ENCODE measurements around the gene EFL1.
"Not testable (repeated sequence)": the region's sequence is repeated elsewhere in the genome, so short reads cannot be mapped to it uniquely, and the experiment has no call there.

EFL1 gene

DNA sequence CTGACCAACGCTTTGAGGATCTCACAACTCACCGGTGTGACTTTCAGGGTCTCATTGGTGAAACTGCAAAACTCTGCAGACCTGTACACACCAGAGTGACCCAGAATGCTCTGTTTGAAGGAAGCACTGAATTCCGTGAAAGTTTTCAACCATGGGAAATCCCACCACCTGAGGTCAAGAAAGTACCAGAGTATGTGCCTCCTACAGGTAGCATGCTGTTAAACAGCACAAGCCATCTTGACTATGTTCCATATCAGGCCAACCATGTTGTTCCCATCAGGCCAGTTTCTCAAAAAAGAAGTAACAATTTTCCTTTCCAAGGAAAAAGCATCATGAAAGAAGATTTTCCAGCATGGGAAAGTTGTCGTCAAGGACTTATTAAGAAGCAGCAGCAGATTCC, 19.9 kb upstream of the EFL1 start:
- not testable (repeated sequence) for H3K9me3 ChIP-seq (ENCODE audit: control insufficient read depth in 1 of 2, low read length in 2 of 2); H3K9ac ChIP-seq (ENCODE audit: low read depth in 1 of 2, low read length in 2 of 2); H3K36me3 ChIP-seq (ENCODE audit: control insufficient read depth in 1 of 2, insufficient read depth in 2 of 2, low read length in 2 of 2); H3K27me3 ChIP-seq (ENCODE audit: control insufficient read depth in 1 of 2, insufficient read depth in 2 of 2, low read length in 2 of 2); H3K4me1 ChIP-seq (ENCODE audit: control insufficient read depth in 1 of 2, insufficient read depth in 2 of 2, low read length in 2 of 2); H3K4me3 ChIP-seq (ENCODE audit: low read depth in 1 of 2, low read length in 2 of 2); H3K27ac ChIP-seq (ENCODE audit: low read depth, low read length)

DNA sequence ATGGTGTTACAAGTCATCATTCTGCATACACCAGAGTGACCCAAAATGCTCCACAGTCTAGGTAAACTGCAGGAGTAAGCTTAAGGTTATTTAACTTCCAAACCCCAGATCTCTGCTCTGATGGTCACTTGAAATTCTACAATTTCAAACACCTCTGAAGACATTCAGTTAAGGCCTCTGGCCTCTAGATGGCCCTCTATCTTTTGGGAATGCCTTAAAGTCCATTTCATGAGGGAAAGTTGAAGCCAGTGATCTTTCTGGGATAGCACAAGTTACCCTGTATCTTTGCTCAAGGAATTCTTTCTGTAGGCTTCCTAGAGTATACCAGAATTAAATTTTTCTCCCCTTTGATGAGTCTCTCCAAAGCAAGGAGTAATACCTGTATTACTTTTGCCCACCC, 18.7 kb upstream of the EFL1 start:
- H3K4me1 ChIP-seq (ENCODE audit: control insufficient read depth in 1 of 2, insufficient read depth in 2 of 2, low read length in 2 of 2); H3K27ac ChIP-seq (ENCODE audit: low read depth, low read length); H3K36me3 ChIP-seq (ENCODE audit: control insufficient read depth in 1 of 2, insufficient read depth in 2 of 2, low read length in 2 of 2); H3K27me3 ChIP-seq (ENCODE audit: control insufficient read depth in 1 of 2, insufficient read depth in 2 of 2, low read length in 2 of 2); H3K9ac ChIP-seq (ENCODE audit: low read depth in 1 of 2, low read length in 2 of 2); H3K4me3 ChIP-seq (ENCODE audit: low read depth in 1 of 2, low read length in 2 of 2); H3K9me3 ChIP-seq (ENCODE audit: control insufficient read depth in 1 of 2, low read length in 2 of 2): not testable (repeated sequence)

DNA sequence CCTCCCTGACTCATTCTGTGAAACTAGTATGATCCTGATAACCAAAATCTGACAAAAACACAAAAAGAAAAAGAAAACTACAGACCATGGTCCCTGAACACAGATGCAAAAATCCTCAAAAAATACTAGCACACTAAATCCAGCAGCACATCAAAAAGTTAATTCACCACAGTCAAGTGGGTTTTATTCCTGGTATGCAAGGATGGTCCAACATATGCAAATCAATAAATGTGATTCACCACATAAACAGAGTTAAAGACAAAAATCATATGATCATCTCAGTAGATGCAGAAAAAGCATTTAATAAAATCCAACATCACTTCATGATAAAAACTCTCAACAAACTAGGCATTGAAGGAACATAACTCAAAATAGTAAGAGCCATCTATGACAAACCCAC, 12.9 kb upstream of the EFL1 start:
- Histone ChIP-seq H3K9ac (ENCODE audit: low read depth in 1 of 2, low read length in 2 of 2) (no peak overlapping the region), H3K36me3 (ENCODE audit: control insufficient read depth in 1 of 2, insufficient read depth in 2 of 2, low read length in 2 of 2) (no peaks in the 10 kb centered on the region), H3K27me3 (ENCODE audit: control insufficient read depth in 1 of 2, insufficient read depth in 2 of 2, low read length in 2 of 2) (no peaks in the 10 kb centered on the region), H3K4me1 (ENCODE audit: control insufficient read depth in 1 of 2, insufficient read depth in 2 of 2, low read length in 2 of 2) (no peaks in the 10 kb centered on the region), H3K4me3 (ENCODE audit: low read depth in 1 of 2, low read length in 2 of 2) (no peak overlapping the region), H3K27ac (ENCODE audit: low read depth, low read length) (no peak overlapping the region), H3K9me3 (ENCODE audit: control insufficient read depth in 1 of 2, low read length in 2 of 2) (peaks cover 0 to 9% of the 10 kb centered on the region in 2 donors)

DNA sequence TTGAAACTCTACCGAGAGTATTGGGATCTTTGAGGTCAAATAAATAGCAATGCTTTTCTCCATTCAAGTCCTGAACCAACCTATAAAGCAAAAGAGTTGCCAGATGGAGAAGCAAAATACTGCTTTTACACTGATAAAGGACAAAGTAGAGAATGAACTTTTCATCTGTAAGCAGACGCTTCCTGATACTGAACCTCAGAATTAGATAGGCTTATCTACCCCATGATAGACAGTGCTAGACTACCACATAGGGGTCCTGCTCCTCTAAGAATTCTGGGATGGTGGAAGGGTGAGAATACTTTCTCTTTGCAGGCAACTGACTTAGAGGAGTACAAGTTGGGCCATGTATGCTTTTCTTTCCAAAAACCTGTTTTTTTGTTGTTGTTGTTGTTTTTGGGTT, 9.6 kb upstream of the EFL1 start:
- no peaks in the 10 kb centered on the region for H3K36me3 ChIP-seq (ENCODE audit: control insufficient read depth in 1 of 2, insufficient read depth in 2 of 2, low read length in 2 of 2)
- H3K27ac ChIP-seq (ENCODE audit: low read depth, low read length): no peak overlapping the region
- H3K9ac ChIP-seq (ENCODE audit: low read depth in 1 of 2, low read length in 2 of 2): no peak overlapping the region
- peaks cover 0 to 9% of the 10 kb centered on the region in 2 donors for H3K9me3 ChIP-seq (ENCODE audit: control insufficient read depth in 1 of 2, low read length in 2 of 2)
- H3K4me3 ChIP-seq (ENCODE audit: low read depth in 1 of 2, low read length in 2 of 2): no peak overlapping the region
- H3K27me3 ChIP-seq (ENCODE audit: control insufficient read depth in 1 of 2, insufficient read depth in 2 of 2, low read length in 2 of 2): no peaks in the 10 kb centered on the region
- no peaks in the 10 kb centered on the region for H3K4me1 ChIP-seq (ENCODE audit: control insufficient read depth in 1 of 2, insufficient read depth in 2 of 2, low read length in 2 of 2)

DNA sequence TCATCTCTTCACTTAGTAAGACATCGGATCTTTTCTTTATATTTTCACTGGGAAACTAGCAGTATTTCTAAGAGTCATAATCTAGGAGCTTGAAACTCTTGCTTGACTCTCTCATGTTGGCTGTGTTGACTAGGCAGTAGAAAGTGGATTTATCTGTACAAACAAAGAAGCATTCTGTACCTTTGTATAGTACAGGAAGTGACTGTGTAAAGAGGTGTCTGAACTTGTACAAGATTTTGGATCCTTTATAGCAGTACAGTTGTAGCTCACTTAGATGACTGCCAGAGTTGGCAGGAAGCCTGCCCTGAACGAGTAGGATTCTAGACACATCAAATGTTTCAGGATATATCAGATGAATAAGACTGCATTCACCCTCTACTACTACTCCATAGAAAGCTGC, 5.9 kb upstream of the EFL1 start:
- H3K27ac ChIP-seq (ENCODE audit: low read depth, low read length); H3K9me3 ChIP-seq (ENCODE audit: control insufficient read depth in 1 of 2, low read length in 2 of 2); H3K9ac ChIP-seq (ENCODE audit: low read depth in 1 of 2, low read length in 2 of 2); H3K4me1 ChIP-seq (ENCODE audit: control insufficient read depth in 1 of 2, insufficient read depth in 2 of 2, low read length in 2 of 2); H3K4me3 ChIP-seq (ENCODE audit: low read depth in 1 of 2, low read length in 2 of 2); H3K27me3 ChIP-seq (ENCODE audit: control insufficient read depth in 1 of 2, insufficient read depth in 2 of 2, low read length in 2 of 2); H3K36me3 ChIP-seq (ENCODE audit: control insufficient read depth in 1 of 2, insufficient read depth in 2 of 2, low read length in 2 of 2): not testable (repeated sequence)

DNA sequence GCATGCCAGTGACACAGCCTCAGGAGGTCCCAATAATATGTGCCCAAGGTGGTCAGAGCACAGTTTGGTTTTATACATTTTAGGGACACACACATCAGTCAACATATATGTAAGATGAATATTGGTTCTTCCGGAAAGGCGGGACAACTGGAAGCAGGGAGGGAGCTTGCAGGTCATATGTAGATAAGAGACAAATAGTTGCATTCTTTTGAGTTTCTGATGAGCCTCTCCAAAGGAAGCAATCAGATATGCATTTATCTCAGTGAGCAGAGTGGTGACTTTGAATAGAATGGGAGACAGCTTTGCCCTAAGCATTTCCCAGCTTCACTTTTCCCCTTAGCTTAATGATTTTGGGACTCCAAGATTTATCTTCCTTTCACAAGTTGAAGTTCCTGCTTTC, 4.6 kb upstream of the EFL1 start:
- H3K27me3 ChIP-seq (ENCODE audit: control insufficient read depth in 1 of 2, insufficient read depth in 2 of 2, low read length in 2 of 2); H3K4me1 ChIP-seq (ENCODE audit: control insufficient read depth in 1 of 2, insufficient read depth in 2 of 2, low read length in 2 of 2); H3K36me3 ChIP-seq (ENCODE audit: control insufficient read depth in 1 of 2, insufficient read depth in 2 of 2, low read length in 2 of 2); H3K4me3 ChIP-seq (ENCODE audit: low read depth in 1 of 2, low read length in 2 of 2); H3K27ac ChIP-seq (ENCODE audit: low read depth, low read length); H3K9me3 ChIP-seq (ENCODE audit: control insufficient read depth in 1 of 2, low read length in 2 of 2); H3K9ac ChIP-seq (ENCODE audit: low read depth in 1 of 2, low read length in 2 of 2): not testable (repeated sequence)

DNA sequence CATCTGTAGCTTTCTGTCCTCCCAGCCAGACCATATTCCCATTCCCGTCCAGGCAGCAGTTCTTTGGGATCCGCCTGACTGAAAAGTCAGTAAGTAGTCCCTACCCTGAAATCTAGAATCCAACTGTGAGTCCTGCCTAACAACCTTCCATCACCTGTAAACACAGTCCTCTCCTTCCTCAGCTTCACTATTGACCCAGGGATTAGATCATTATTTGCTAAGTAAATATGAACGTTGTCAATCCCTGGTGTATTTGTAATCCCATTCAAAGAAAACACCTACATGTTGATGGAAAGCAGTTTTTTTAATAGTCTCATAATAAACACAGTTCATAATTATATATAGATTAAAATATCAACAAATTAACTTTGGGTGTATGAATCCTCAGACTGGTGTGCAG, 816 bp upstream of the EFL1 start:
- Histone ChIP-seq H3K27me3 (ENCODE audit: control insufficient read depth in 1 of 2, insufficient read depth in 2 of 2, low read length in 2 of 2) (no peaks in the 10 kb centered on the region), H3K36me3 (ENCODE audit: control insufficient read depth in 1 of 2, insufficient read depth in 2 of 2, low read length in 2 of 2) (peaks cover 0 to 12% of the 10 kb centered on the region in 2 donors), H3K4me3 (ENCODE audit: low read depth in 1 of 2, low read length in 2 of 2) (peak overlapping the region; percentile 85 to 90), H3K27ac (ENCODE audit: low read depth, low read length) (no peak overlapping the region), H3K4me1 (ENCODE audit: control insufficient read depth in 1 of 2, insufficient read depth in 2 of 2, low read length in 2 of 2) (peaks cover 13 to 18% of the 10 kb centered on the region in 2 donors), H3K9ac (ENCODE audit: low read depth in 1 of 2, low read length in 2 of 2) (no peak overlapping the region), H3K9me3 (ENCODE audit: control insufficient read depth in 1 of 2, low read length in 2 of 2) (no peaks in the 10 kb centered on the region)

DNA sequence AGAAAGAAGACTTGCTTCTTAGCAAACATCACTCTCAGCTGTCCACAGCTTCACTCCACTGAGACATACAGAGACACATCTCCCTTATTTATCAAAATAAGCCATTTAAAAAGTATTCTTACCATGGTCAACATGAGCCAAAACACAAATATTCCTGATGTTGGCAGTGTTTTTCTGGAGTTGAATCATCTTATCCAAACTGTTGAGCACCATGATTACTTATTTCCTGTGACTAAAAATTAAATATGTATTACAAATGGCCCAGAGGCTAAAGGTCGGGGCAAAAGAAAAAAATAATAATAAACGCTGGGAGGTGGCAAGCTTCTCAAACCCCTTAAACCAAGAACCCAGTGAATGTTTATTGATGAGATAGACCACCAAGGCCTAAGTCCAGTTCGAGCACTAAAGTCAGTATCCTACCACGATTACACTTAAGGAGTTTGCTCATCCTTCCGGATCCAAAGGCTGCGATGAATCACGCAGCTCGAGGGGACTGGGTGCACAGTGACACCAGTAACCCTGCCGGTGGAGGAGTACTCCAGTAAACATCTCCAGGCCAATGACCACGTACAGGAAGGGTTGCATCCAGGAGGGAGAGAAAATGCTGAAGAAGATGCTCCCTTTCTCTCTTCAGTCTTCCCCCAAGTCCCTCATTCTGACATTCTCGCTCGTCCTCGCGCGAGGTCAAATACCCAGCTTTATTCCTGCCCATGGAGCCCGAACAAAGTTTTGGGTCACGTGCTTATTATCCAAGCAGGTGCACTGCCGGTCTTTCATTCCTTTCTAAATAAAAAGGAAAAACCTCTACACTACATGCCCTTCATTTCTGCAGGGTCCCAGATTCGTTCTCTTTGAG, 740 bp downstream of the EFL1 start:
- H3K4me1 ChIP-seq (ENCODE audit: control insufficient read depth in 1 of 2, insufficient read depth in 2 of 2, low read length in 2 of 2): peaks cover 13 to 18% of the 10 kb centered on the region in 2 donors
- not testable (repeated sequence) for H3K27me3 ChIP-seq (ENCODE audit: control insufficient read depth in 1 of 2, insufficient read depth in 2 of 2, low read length in 2 of 2); H3K9me3 ChIP-seq (ENCODE audit: control insufficient read depth in 1 of 2, low read length in 2 of 2)
- H3K4me3 ChIP-seq (ENCODE audit: low read depth in 1 of 2, low read length in 2 of 2): peak overlapping the region; percentile 85 to 90
- H3K27ac ChIP-seq (ENCODE audit: low read depth, low read length): peak overlapping the region; percentile 49
- H3K36me3 ChIP-seq (ENCODE audit: control insufficient read depth in 1 of 2, insufficient read depth in 2 of 2, low read length in 2 of 2): peaks cover 0 to 17% of the 10 kb centered on the region in 2 donors
- peak overlapping the region; percentile 62 to 67 for H3K9ac ChIP-seq (ENCODE audit: low read depth in 1 of 2, low read length in 2 of 2)

DNA sequence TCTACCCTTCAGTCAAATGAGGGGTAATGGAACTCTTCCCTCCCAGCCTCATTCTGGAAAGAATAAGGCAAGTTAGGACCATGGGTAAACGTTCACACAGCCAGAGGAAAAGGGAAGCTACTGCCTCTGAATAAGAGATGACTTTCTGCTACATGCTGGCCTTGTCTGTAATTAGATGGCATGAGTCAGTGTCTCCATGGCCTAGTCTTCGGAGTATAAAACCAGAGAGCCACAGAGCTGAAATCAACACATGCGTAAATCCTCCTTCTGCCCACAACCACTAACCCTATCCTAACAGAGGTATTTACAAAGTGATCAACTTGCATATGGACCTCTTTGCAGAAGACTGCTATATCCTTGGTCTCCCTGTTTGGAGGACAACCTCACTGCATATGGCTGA, 14.3 kb downstream of the EFL1 start:
- H3K27ac ChIP-seq (ENCODE audit: low read depth, low read length); H3K4me3 ChIP-seq (ENCODE audit: low read depth in 1 of 2, low read length in 2 of 2); H3K9ac ChIP-seq (ENCODE audit: low read depth in 1 of 2, low read length in 2 of 2); H3K9me3 ChIP-seq (ENCODE audit: control insufficient read depth in 1 of 2, low read length in 2 of 2); H3K27me3 ChIP-seq (ENCODE audit: control insufficient read depth in 1 of 2, insufficient read depth in 2 of 2, low read length in 2 of 2); H3K4me1 ChIP-seq (ENCODE audit: control insufficient read depth in 1 of 2, insufficient read depth in 2 of 2, low read length in 2 of 2): not testable (repeated sequence)
- H3K36me3 ChIP-seq (ENCODE audit: control insufficient read depth in 1 of 2, insufficient read depth in 2 of 2, low read length in 2 of 2): peaks cover 3 to 12% of the 10 kb centered on the region in 2 donors

DNA sequence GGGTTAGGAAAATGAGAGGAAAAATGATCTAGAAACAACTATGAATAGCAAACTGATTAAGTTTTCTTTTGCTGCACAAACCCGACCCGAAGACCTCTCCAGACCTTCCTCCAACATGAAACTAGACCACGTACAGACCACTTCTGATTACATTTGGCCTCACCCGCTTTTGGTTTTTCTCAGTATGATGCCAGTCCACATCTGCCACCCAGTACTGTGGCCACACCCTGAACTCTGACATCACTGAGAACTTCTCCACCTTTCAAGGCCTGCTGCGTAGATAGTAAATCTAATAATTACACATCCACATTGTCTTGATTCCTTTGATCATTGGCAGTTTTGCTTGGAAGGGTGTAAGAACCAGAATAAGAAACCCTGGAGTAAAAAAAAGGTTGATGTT, 16.6 kb downstream of the EFL1 start:
- H3K9me3 ChIP-seq (ENCODE audit: control insufficient read depth in 1 of 2, low read length in 2 of 2); H3K27me3 ChIP-seq (ENCODE audit: control insufficient read depth in 1 of 2, insufficient read depth in 2 of 2, low read length in 2 of 2); H3K4me3 ChIP-seq (ENCODE audit: low read depth in 1 of 2, low read length in 2 of 2); H3K36me3 ChIP-seq (ENCODE audit: control insufficient read depth in 1 of 2, insufficient read depth in 2 of 2, low read length in 2 of 2); H3K9ac ChIP-seq (ENCODE audit: low read depth in 1 of 2, low read length in 2 of 2); H3K4me1 ChIP-seq (ENCODE audit: control insufficient read depth in 1 of 2, insufficient read depth in 2 of 2, low read length in 2 of 2); H3K27ac ChIP-seq (ENCODE audit: low read depth, low read length): not testable (repeated sequence)

DNA sequence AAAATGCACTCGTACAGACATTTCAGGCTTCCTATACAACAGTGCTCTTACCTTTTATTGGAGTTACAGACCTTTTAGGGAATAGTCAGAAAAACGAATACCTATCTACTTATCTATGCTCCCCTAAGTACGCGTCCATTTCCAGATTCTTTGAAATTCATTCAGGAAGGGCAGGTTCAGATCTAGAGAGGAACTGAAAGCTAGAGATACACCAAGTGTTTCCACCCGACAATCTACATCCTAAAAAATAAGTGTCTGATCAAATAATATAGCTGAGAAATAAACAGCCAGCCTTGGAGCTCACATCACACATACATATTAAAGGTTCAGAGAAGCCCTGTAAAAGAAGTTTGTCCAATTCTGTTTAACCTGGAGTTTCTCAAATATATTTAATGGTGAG, 18.9 kb downstream of the EFL1 start:
- peaks cover 0 to 20% of the 10 kb centered on the region in 2 donors for H3K36me3 ChIP-seq (ENCODE audit: control insufficient read depth in 1 of 2, insufficient read depth in 2 of 2, low read length in 2 of 2)
- H3K27ac ChIP-seq (ENCODE audit: low read depth, low read length); H3K4me1 ChIP-seq (ENCODE audit: control insufficient read depth in 1 of 2, insufficient read depth in 2 of 2, low read length in 2 of 2); H3K4me3 ChIP-seq (ENCODE audit: low read depth in 1 of 2, low read length in 2 of 2); H3K9me3 ChIP-seq (ENCODE audit: control insufficient read depth in 1 of 2, low read length in 2 of 2); H3K9ac ChIP-seq (ENCODE audit: low read depth in 1 of 2, low read length in 2 of 2); H3K27me3 ChIP-seq (ENCODE audit: control insufficient read depth in 1 of 2, insufficient read depth in 2 of 2, low read length in 2 of 2): not testable (repeated sequence)

Data from duodenal mucosa (tissue), 2 donors.